NCI-H526 (cell line): ENCODE data around the gene DISC1.
A peak's percentile ranks its signal among the peaks of the same experiment; 100 is the strongest.

Experiments
- DNase-seq, 2 experiments: peaks; one replicate each; lab custom pipeline; 2025; lab: John Stamatoyannopoulos, UW

Gene DISC1

DNA sequence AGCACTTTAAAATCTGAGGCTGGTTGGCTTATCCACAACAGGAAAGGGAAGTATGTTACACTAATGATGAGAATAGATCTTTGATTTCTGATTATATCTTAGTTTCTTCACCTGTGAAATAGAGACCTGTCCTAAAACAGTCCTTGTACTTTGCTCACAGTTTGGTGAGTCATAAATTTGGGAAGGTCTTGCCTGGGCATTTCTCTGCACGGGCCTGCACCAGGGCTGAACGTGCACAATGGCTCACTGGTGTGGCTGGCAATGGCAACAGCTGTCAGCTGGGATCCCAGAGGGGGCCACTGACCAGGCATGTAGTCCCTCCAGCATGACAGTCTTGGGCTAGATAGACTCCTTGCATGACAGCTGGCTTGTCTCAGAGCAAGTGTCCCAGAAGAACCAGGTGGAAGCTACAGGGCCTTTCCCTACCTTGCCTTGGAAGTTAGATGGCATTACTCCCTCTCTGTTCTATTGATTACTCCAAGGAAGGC lies 367.4 kb downstream of the DISC1 start:
- no peak for DNase-seq

DNA sequence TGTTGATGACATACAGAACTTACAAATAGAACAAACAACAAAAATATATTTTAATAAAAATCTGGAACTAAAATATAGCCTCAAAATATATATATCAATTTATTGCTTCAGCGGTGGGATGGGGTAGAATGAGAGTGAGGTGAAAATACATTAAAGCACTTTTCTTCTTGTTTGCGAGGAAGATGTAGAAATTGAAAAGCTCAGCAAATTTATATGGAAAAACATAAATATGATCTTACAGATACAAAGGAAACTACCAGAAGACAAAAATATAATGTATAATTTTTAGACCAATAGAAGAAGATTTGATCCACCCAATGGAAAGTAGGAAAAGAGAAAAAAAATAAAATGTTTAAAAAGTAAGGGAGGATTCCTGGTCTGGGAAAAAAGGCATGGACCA lies 372.2 kb downstream of the DISC1 start:
- no peak for DNase-seq

DNA sequence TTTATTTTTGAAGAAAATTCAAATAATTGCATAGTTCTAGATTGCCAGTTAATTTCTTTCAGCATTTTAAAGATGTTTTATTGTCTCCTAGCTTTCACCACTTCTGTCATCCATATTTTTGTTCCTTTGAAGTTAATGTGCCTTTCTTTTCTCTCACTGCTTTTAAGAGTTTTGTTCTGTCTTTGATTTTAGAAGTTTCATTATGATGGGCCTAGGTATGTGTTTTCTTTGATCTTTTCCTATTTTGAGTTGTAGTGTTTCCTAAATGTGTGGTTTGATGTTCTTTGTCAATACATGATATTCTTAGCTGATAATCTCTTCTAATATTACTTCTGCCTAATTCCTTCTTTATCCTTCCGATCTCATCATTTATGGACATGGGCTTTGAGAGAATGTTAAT lies 378.7 kb downstream of the DISC1 start:
- DNase-seq = no peak

DNA sequence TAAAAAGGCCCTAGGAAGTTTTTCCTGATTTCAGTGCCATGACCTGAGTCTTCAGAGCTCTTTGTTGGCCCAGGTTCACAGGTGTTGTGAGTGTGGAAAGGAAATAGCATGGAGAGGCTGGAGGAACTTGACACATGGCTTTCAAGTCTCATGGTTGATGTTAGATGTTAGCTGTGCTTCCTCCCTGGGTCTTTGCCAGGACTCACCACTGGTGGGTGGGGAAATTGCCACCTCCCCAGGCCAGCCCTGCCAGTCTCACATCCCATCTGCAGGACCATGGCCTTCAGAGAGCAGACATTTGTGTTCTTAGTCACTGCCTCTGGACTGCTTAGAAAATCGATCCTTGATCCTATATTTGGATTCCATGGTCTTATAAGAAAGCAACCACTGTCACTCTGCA lies 383.2 kb downstream of the DISC1 start:
- DNase-seq = no peak

DNA sequence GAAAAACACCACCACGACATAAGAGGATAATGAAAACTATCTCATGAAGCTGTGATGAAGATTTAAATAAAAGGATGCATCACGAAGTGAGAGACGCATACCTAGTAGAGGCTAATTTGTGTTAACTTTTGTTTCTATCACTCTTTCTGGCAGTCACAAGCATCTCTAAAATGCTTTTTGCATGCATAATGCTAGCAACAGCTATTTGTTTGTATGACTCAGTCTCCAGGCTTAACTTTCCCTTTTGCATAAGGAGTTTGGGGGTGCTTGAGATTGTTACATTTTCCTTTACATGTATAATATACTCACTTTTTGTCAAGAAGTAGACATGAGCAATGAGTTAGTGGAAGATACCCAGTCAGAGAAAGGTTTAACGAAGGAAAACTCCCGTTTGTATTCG lies 385.4 kb downstream of the DISC1 start:
- no peak for DNase-seq

DNA sequence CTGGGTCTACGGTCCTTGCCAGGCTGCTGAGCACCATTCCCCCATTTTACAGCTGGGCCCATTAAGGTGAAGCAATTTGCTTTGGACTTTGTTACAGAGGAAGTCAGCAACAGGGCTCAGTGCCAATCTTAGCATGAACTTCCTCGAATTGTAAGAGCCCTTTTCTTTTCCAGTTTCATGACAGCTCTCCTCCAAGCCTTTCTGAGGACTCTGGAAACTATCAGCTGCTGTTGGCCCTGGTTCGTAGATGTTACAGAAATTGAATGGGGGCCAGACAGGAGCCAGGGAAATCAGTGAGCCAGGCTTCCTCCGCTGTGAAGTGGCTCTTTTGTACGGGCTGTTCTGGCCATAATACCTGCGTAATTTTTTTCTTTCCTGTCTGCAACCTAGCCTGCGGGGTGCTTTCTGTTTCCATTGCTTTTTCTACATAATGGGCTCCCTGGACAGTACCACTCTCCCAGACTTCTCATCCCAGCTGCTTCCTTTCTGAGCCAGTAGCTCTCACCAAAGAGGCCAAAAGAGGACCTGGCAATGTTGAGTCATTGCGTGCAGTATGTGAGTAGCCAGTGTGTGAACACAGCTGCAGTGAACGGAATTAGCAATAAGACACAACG lies 386.3 kb downstream of the DISC1 start:
- no peak for DNase-seq

DNA sequence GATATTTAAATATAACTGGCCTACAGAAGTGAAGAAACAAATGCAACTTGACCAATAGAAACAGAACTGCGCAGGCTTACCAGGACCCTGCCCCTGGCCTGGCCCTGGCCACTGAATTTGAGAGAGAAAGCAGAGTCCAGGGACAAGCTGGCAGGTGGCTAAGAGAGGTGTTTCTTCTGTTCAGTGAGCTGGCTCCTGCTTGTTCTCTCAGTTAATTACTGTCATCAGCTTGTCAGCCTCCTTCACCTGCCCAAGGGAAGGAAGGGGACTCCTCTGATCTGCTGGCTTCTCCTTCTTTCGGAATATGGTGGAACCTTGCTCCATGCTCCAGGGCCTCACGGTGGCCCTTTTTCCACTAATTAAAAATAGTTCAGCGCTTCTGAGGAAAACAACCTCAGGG lies 388.4 kb downstream of the DISC1 start:
- no peak for DNase-seq

DNA sequence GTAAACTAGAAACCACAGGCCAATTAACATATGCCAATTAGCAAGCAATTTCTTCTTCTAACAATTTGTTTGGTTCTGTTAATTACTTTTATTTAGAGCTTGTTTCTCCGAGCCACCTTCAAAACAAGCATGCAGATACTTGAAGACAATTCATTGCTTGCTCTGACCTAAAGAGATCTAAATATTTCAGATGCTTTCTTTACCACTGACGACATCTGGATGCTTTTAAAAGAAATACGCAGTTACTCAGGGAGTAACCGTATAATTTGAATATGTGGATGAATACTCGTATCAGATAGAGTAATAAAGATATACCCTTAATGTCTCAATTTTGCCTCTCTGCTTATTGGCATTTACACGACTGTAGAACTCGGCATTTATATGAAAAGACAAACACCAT lies 390.0 kb downstream of the DISC1 start:
- DNase-seq = peak; percentile 22 to 23

DNA sequence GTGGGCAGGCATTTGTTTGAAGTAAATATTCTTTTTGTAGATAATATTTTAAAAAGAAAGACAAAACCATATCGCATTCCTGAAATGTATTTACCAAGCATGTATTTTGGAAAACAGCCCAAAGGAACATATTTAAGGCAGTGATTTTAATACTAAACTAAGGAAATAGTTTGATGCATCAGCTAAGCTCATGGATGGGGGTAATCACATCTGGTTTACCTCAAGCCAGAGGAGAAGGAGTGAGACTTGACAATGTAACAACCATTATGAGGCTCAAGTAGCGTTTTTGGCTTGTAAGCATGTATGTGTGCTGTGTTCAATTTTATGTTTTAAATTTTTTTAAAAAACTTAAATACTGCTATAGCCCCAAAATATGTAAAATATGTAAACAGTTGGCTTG lies 390.5 kb downstream of the DISC1 start:
- DNase-seq = no peak

DNA sequence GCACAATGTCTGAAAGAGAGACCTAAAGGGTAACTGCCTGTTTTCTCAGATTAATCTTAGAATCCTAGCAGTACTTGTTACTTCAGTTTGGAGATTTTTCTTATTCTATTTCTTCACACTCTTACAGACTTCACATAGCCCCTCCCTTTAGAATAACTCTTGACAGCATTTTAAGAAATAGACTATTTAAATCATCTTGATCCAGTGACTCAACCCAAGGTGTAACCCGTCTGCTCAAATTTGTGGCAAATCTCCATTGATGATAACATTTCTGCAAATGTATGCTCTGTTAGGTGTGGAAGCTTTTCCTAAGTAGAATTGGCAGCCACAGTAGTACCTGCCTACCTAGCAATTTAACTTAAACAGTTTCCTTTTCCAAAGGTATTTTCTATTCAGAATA lies 391.2 kb downstream of the DISC1 start:
- no peak for DNase-seq

DNA sequence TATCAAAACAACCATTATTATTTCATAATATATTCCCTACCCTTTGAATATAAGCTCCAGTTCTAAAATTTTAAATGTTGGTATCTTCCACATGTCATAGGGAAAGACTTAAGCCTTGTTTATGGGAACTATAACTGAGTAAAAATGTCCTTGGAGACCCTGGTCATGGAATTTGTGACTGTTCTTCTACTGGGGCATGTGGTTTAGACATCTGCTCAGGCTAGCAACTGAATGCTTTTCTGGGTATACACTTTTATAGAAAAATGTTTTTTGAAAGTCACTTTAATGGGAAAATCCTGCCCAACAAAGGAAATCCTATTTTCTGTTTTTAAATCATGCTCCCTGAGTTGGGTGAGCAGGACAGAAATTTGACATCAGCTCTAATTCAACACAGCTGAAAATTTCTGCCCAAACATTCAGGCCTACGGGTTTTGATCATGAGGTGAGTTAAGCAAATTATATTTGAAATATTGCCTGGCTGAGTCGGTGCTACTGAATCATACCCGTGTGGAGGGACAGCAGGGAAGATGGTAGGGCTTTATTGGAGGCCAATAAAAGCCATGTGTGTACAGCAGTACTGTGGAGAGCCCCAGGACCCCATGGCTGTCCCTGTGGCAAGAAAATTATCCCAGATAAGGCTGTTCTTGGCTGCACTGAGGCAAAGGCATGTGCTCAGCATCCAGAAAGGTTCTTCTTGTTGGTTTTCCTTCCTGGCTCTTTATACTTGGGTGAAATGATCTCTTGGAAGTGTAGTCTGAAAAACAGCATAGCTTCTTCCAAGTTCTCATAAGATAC lies 391.8 kb downstream of the DISC1 start:
- DNase-seq = no peak

DNA sequence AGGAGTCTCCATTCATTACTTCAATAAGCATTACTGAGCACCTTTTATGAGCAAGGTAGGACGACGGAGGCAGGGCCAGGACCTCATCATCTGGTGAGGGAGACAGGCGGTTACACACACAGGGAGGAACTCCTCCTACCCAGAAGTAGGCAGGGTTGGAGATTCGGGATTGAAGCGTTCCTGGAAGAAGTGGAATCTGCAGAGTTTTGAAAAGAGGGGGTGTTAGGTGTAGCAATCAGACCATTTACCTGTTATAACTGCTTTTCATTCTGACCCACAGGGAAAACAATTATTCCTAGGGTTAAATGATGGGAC lies 392.4 kb downstream of the DISC1 start:
- no peak for DNase-seq

DNA sequence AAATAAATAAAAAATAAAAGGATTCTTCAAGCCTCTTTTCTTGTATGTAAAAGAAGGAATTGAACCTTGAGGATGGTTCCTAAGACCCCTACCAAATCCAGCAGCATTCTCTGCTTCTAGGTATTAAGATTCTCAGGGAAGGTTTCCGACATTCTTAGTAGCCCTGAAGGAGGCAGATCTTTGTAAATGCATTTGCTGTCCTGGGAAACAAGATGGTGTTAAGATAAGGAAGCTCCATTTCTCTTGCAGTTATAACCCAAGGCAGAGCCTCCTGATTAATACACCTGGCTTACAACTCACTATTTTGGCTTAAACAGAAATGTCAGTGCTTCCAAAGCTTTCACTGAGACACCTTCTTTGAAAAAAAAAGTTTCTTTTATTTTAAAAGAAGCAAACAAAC lies 393.8 kb downstream of the DISC1 start:
- no peak for DNase-seq

DNA sequence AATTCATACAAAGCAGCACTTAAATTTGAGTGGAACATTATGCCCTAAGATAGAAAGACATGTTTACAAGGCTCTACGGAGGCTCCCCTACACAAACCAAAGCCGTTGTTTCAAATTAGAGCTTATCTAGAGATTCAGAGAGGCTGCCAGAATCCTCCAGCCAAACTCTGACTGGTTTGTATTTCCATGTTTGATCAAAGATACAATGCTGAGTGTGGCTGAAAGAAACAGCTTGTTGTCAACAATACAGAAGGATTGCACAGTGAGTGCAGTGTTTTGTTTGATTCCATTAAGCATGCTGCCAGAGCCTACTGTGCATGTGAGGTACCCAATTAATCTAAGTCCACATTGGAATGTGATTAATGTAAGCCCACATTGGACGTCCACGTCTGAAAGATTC lies 402.7 kb downstream of the DISC1 start:
- no peak for DNase-seq

DNA sequence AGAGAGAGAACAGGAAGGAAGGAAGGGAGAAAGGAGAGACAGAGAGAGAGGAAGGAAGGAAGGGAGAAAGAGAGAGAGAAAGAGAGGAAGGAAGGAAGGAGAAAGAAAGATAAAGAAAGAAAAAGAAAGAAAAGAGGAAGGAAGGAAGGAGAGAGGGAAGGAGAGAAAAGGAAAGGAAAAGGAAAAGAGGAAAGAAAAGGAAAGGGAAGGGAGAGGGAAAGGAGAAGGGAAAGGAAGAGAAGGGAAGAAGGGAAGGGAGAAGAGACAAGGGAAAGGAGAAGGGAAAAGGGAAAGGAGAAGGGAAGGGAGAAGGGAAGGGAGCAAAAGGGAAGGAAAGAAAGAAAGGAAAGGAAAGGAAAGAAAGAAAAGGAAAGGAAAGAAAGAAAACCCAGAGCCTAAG lies 404.6 kb downstream of the DISC1 start:
- DNase-seq = no peak

DNA sequence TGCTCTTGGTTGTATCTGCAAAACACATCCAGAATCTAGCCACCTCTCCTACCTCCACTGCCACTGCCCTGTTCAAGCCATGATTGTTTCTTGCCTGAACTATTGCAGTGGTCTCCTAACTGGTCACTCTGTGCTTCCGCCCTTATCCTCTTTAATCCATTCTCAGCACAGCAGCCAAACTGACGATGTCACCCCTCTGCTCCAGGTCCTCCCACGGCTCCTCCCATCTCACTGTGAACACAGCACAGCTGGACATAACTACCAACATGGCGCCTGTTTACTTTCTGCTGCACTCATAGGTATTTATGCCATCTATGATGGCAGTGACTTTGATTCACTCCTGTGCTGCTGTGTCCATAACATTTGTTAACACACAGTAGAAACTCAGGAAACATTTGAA lies 406.7 kb downstream of the DISC1 start:
- no peak for DNase-seq

DNA sequence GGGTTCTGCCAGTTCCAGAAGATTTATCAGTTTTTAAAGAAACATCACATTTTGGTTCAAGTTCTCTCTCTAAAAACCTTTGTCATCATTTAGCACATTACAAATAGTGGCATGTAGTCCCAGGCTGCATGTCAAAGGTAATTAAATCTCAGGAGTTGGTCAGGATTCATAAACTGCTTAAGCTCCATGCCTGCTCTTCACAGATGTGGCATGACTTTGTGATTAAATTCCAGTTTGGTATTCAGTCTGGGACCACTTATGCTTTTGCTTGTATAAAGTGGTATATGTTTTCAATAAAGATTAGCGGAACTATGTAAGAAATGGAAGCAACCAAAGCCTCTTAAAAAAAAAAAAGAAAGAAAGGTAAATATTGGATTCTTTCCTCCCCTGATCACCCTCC lies 408.0 kb downstream of the DISC1 start:
- no peak for DNase-seq

DNA sequence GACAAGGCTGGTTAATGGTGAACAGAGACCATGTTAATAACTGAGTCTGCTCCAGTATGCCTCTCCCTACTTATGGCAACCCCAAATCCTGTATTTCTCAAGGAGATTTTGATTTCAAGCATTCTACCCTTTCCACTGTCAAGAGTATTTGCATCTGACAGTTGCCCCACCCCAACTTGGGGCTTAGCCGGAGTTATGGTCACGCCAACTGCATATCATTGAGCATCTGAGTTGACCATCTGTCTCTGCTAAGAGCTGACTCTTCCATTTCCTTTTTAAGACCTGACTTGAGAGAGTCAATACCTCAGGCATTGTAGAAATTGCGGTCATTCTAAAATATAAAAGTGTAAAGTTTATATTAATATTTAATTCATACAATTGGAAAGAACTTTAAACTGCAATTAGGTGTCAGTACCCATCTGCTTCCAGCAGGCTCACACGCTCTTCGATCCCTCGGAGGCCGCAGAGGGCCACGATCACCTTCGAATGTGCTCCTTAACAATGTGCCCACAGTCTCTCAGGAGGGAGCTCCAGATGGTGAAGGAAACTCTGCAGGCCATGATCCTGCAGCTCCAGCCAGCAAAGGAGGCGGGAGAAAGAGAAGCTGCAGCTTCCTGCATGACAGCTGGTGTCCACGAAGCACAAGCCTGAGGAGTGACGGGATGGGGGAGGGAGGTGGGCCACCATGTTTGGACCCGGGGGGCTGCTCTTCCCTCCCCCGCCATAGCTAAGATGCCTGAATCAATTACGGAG lies 409.8 kb downstream of the DISC1 start:
- no peak for DNase-seq

DNA sequence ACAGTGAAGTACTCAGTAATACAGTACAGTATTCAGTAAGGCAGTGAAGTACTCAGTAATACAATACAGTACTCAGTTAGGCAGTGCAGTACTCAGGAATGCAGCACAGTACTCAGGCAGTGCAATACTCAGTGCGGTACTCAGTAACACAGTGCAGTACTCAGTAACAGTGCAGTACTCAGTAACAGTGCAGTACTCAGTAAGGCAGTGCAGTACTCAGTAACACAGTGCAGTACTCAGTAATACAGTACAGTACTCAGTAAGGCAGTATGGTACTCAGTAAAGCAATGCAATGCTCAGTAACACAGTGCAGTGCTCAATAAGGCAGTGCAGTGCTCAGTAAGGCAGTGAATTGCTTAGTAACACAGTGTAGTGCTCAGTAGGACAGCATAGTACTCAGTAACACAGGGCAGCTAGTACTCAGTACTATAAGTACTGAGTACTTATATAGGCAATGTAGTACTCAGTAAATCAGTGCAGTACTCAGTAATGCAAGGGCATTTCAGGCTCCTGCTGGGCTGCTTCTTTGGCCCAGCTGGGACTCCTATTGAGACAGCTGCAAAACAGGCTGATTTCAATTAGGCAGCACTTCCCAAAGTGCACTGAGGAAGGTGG lies 411.3 kb downstream of the DISC1 start:
- DNase-seq = no peak

DNA sequence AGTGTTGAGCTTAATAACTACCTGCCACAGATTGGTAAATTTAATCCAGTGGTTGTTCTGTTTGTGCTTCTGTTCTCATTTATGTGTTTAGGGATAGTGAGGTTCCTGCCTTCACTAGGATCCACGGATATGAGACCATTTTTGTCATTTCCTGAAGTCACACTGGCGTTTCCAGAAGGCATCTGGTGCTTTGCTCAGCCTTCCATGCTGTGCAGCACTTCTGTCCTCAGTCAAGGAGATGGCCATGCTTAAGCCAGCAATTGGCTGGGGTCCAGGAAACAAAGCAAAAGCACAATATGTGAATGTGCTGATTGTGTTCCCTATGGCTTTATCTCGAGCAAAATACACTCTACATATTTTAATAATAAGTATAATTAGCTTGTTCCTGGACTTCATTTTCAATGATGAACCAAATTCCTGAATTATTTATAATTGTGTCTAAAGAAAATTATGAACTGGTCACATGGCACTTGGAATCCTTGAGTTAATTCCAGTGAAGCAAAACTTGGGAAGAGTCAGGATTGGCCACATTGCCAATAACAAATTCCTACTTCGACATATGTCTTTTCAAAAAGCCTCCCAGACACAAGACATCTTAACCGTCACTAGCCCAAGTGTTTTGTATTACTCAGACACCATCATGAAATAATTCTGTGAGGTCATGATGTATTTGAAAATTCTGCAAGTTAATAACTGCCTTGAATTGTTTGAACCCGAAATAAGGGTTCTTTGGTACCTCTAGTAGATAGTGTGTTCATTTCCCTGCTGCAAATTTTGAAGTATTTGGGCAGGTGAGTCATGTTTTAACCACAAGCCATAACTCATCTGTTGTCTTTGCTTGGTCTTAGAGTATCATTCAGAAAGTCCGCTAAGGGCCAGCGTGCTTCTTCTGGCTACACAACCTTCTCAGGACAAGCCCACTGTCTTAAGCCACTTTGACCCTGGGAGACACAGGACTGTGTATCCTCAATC lies 412.4 kb downstream of the DISC1 start:
- no peak for DNase-seq

DNA sequence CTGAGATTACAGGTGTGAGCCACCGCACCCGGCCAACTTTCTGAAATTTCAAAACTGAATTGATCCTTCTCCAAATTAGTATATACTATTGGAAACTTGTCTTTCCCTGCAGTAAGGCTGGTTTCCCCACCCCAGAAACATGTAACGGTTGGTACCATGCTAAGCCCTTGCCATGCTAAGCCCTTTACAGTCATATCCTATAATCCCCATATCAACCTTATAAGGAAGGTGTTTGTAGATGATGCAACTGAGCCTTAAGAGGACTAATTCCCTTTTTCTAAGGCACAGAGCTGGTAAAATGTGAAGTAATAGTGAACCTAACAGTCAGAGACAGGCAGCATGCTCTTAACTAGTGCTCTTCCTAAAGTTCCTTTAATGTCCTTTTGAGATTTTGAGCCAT lies 413.7 kb downstream of the DISC1 start:
- no peak for DNase-seq

DNA sequence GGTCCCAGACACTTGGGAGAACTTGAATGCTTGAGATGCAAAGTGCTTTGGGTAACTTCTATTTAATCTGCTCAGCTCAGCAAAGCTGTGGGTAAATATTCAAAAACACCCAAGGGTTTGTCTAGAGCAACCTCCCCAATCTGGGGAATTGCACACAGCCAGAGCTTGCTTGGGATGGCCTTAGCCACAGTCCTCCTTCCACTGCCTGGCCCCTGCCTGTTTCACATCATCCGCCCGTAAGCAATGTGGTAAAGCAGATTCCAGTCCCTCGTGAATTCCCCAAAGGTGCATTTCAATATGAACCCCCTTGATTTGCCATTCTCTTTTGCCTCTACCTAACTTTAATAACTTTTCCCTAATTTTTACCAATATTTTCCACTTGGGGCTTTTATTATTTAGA lies 418.1 kb downstream of the DISC1 start:
- no peak for DNase-seq
